Pancreas (tissue), 10 donors: Measurements from ENCODE around the gene RGL2. TPM values are rescaled to one million over a fixed set of nuclear protein-coding genes. Genes with fewer than 3 reads are reported as not detected.

Source experiments
- ATAC-seq, 4 donors: fragments of 200-7000 bp; cut with Tn5 transposase; one replicate each; pipeline versions ENCODE4 v1.8.0 to v1.9.1; 2020; ENCODE audit warnings: mild to moderate bottlenecking in 4 of 4, moderate library complexity in 4 of 4
- DNase-seq, 6 donors: peaks; one replicate each; pipeline ENCODE4 v3.0.0-alpha.2; 2020
- FAIRE-seq: peaks from 2 replicates; lab custom pipeline; 2012; peaks lifted over from hg19 to GRCh38; lab: Jason Lieb, UNC
- H3K27ac ChIP-seq, 4 donors: fragments of 200-600 bp; sonication (generic); 1 replicate in 3 of 4; 2 replicates in 1 of 4; pipeline versions ENCODE4 v1.5.0 to v1.8.0; 2020
- H3K27me3 ChIP-seq, 4 donors: fragments of 200-600 bp; one replicate each; pipeline ENCODE4 v1.8.0; 2021
- H3K36me3 ChIP-seq, 3 donors: fragments of 200-600 bp; sonication (generic) in 1 of 3; one replicate each; pipeline versions ENCODE4 v1.5.0 to v1.8.0; 2020 to 2021
- H3K4me1 ChIP-seq, 3 donors: fragments of 200-600 bp; one replicate each; pipeline ENCODE4 v1.8.0; 2021
- H3K4me3 ChIP-seq, 4 donors: fragments of 200-600 bp; sonication (generic) in 2 of 4; one replicate each; pipeline versions ENCODE4 v1.5.0 to v1.8.0; 2020 to 2021
- H3K9me3 ChIP-seq, 4 donors: fragments of 200-600 bp; one replicate each; pipeline ENCODE4 v1.8.0; 2021
- CTCF ChIP-seq, 4 donors: fragments of 200-600 bp; sonication (generic) in 3 of 4; IDR thresholded peaks; one replicate each; pipeline versions ENCODE4 v1.5.0 to v1.8.0; 2021; ENCODE audit warnings: antibody characterized with exemption in 4 of 4
- WGBS, 2 donors: extraction: QIAGEN DNeasy Blood & Tissue Kit; methylation state at CpG; one replicate each; pipeline ENCODE4 v1.1.7; 2013; 5-methylcytosine and 5-hydroxymethylcytosine counted together
- intact Hi-C, 3 donors: fragments of 100-400 bp; cut with DNase I; formaldehyde crosslinking; loops; one replicate each; pipeline versions ENCODE4 v1.11.1 to v1.14.2; 2022
- polyA plus RNA-seq, 2 donors: library from polyadenylated mRNA; stranded (reverse); fragments of 200-250 nt; gene quantifications; one replicate each; pipeline ENCODE4 v1.2.3, GENCODE V29; 2013
- total RNA-seq, 6 donors: library from RNA; stranded (reverse); fragmentation: NEBNext Ultra II Directional in 4 of 6; extraction: Animal tissue kit (Norgen Biotek cat#: 25700) in 4 of 6; gene quantifications; one replicate each; pipeline versions ENCODE4 v1.2.1 to v1.2.4, GENCODE V29; 2021 to 2023
- donor health status: healthy with polysubstance abuse.
- donor health status: DM: no; HTN: no; CAD: no; lungs with moderate emphysema.
- donor health status: DM: no; HTN: no; CAD: no.
- donor health status: control.
- donor health status: control.
- donor health status: Bipolar disorder and iron deficiency.
- donor health status: DM: yes; HTN: yes; CAD: no.
- donor health status: DM: no; HTN: no; CAD: no.
- donor health status: DM: no; HTN: no; CAD: no.
- donor health status: DM: yes; HTN: yes; CAD: no.

RGL2 gene
- total and polyA plus RNA-seq, 8 donors = 24.5 to 121 (median 32.1) TPM

DNA sequence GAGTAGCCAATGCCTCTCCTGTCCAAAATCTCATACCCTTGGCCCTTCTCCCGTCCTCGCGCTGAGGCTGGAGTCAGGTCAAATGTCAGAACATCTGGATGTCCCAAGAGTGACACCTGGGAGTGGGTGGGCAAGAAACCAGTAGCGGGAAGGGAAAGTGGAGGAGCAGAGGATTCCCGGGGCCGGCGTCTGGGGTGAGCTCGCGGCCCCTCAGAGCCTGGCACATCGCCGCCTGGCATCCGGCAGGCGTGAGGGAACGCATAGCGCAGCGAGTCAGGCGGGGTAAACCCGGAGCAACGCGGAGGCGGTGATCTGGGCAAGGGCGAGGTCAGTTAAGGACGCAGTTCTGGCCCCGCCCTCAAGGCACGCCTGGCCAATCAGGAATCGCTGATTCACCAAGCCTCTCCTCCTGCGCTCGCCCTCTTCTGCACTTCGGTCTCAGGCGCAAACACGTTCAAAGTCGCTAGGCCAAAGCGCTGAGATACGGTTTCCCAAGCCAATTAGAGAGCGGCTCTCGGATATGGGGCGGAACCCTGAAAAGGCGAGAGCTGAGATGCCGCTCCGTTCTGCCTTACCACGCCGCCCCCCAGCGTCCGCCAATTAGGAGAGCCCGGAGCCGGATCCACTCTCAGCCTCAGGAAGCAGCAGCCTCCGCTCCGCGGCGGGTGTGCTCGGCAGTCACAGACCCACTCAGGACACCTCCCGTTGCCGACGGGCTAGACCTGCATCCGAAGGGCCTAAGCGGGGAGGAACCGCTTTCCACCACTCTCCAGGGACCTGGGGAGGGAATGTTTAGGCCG is 49.6 kb downstream of the RGL2 start:
- TF ChIP-seq CTCF (IDR thresholded peaks at IDR 0.05) = no peak
- DNase-seq (peak; percentile 91 to 99 (median 98)), FAIRE-seq (peak; percentile 89), ATAC-seq (peak; percentile 92 to 97 (median 94))
- H3K9me3 ChIP-seq = no peaks in the 10 kb centered on the region
- no peaks in the 10 kb centered on the region for H3K27me3 ChIP-seq
- 0% methylated on average over 48 to 58 of the region's 58 CpGs for WGBS, 2 donors
- H3K36me3 ChIP-seq = peaks cover 0 to 3% (median 0%) of the 10 kb centered on the region in 3 donors
- intact Hi-C loops = loop anchor here in 2 of 3 donors (5.0 kb wide), 2 partner anchors 87 to 237 kb away; no protein-coding TSS in a partner anchor
- H3K4me1 ChIP-seq = peaks cover 0 to 6% (median 0%) of the 10 kb centered on the region in 3 donors
- H3K27ac ChIP-seq = peak overlapping the region; percentile 73 to 87 (median 82)
- H3K4me3 ChIP-seq = peak overlapping the region; percentile 24 to 54 (median 38)

DNA sequence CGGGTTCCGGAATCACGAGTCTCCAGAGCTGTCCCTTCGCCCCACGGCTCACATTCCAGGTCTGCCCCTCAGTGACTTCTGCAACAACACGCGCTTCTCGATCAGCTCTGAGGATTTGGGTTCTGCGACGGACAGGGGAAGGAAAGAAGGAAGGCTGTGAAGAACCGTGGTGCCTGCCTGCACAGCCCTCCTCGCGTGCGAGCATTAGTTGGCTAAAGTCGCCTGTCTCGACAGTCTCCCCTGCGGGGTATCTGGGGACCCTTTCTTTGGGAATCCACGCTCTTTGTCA is 50.2 kb downstream of the RGL2 start:
- no peak for FAIRE-seq

DNA sequence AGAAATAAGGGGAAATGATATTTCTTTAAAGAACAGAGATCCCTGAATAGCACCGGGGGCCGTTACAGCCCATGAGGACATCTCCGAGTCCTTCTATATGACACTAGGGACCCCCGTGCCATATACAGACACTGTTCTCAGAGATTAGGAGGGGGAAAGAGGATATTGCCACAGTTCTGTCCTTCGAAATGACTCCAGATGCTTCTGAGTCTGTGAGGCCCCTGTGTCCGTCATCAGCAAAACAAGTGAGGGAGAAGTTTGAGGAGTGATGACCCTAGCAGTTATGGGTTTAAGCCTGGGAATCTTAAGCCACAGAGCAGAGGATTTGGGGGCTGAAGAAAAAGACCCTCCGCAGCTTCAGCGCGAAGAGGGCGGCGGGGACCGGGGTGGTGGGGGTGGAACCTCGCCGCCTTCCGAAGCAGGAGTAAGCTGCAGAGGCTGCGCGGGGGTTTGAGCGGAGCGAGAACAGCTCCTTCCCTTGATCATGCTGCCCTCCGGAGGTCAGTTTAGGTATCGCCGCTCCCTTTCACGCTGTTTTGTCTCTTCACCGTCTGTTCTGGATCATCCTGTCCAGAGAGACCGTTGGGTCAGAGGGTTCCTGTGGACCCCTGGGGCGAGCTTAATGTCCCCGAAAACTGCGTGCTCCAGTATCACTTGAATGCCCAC is 50.6 kb downstream of the RGL2 start:
- Histone ChIP-seq H3K27ac (peak overlapping the region; percentile 61 to 82 (median 72)), H3K4me3 (peak overlapping the region; percentile 6 to 54 (median 34)), H3K4me1 (peaks cover 0 to 6% (median 0%) of the 10 kb centered on the region in 3 donors), H3K27me3 (no peaks in the 10 kb centered on the region), H3K9me3 (no peaks in the 10 kb centered on the region), H3K36me3 (no peaks in the 10 kb centered on the region)
- intact Hi-C loops = loop anchor here in 2 of 3 donors (5.0 kb wide), 2 partner anchors 86 to 236 kb away; no protein-coding TSS in a partner anchor
- peak; percentile 80 to 98 (median 92) for DNase-seq
- no peak for FAIRE-seq
- WGBS, 2 donors = 4 to 7% methylated on average over 24 to 28 of the region's 28 CpGs
- TF ChIP-seq CTCF (IDR thresholded peaks at IDR 0.05) = peak; percentile 90 to 97 (median 96)
- ATAC-seq = peak; percentile 75 to 91 (median 80)

More for the DNA sequence above, 50.2 kb downstream of the RGL2 start:
- DNase-seq (no peak), ATAC-seq (peak; percentile 10 to 21 (median 18))
- no peaks in the 10 kb centered on the region for H3K9me3 ChIP-seq
- intact Hi-C loops = loop anchor here in 2 of 3 donors (5.0 kb wide), 2 partner anchors 86 to 236 kb away; no protein-coding TSS in a partner anchor
- H3K27ac ChIP-seq = peak overlapping the region; percentile 61 to 82 (median 72)
- TF ChIP-seq CTCF (IDR thresholded peaks at IDR 0.05) = peak in 1 of 4 donors; percentile 7
- H3K4me1 ChIP-seq = peaks cover 0 to 6% (median 0%) of the 10 kb centered on the region in 3 donors
- H3K4me3 ChIP-seq = peak overlapping the region; percentile 6 to 54 (median 34)
- 0 to 1% methylated on average over 18 of the region's 18 CpGs for WGBS, 2 donors
- H3K27me3 ChIP-seq = no peaks in the 10 kb centered on the region
- peaks cover 0 to under 1% (median 0%) of the 10 kb centered on the region in 3 donors for H3K36me3 ChIP-seq

GRCh38 chr6:33243476-33243875 is 55.3 kb downstream of the RGL2 start:
- no peak for TF ChIP-seq CTCF (IDR thresholded peaks at IDR 0.05)
- no peak for FAIRE-seq
- no peak overlapping the region for H3K27ac ChIP-seq
- WGBS, 2 donors = 19 to 20% methylated on average over 1 of the region's 1 CpG
- H3K9me3 ChIP-seq = no peaks in the 10 kb centered on the region
- DNase-seq = no peak
- no peaks in the 10 kb centered on the region for H3K27me3 ChIP-seq
- no peaks in the 10 kb centered on the region for H3K36me3 ChIP-seq
- H3K4me3 ChIP-seq = no peak overlapping the region
- ATAC-seq = no peak
- H3K4me1 ChIP-seq = no peaks in the 10 kb centered on the region
- intact Hi-C loops = no loop called here
